GM20431 (cell line): ENCODE measurements around the gene TRIO.

Experiments
- in situ Hi-C: fragments of 300-500 bp; cut with MseI, MboI; formaldehyde crosslinking; loops from one replicate; pipeline ENCODE4 v1.15.0; 2020; ENCODE audit warnings: low sequenced_read_pairs; ENCODE audit not compliant: unreplicated experiment

TRIO gene

GRCh38 chr5:14144586-14145434, 1.7 kb downstream of the TRIO start:
- in situ Hi-C loops, result no loop called here

GRCh38 chr5:14145435-14146334, 2.5 kb downstream of the TRIO start:
- in situ Hi-C loops, result no loop called here

GRCh38 chr5:14146725-14147124, 3.6 kb downstream of the TRIO start:
- in situ Hi-C loops, result no loop called here

GRCh38 chr5:14147210-14147609, 4.1 kb downstream of the TRIO start:
- in situ Hi-C loops, result no loop called here

GRCh38 chr5:14148483-14148882, 5.3 kb downstream of the TRIO start:
- in situ Hi-C loops, result no loop called here

GRCh38 chr5:14148890-14149671, 5.9 kb downstream of the TRIO start:
- in situ Hi-C loops, result no loop called here

- in situ Hi-C loops, result no loop called here
These were observed 6.6 kb downstream of the TRIO start for GRCh38 chr5:14149672-14150274.

GRCh38 chr5:14151416-14151815, 8.3 kb downstream of the TRIO start:
- in situ Hi-C loops, result no loop called here

GRCh38 chr5:14153071-14153864, 10.1 kb downstream of the TRIO start:
- in situ Hi-C loops, result no loop called here

- in situ Hi-C loops, result no loop called here
These were observed 11.0 kb downstream of the TRIO start for GRCh38 chr5:14153932-14154731.

GRCh38 chr5:14155075-14155474, 11.9 kb downstream of the TRIO start:
- in situ Hi-C loops, result no loop called here

- in situ Hi-C loops, result no loop called here
These were observed 12.6 kb downstream of the TRIO start for GRCh38 chr5:14155739-14156138.

GRCh38 chr5:14156290-14156649, 13.1 kb downstream of the TRIO start:
- in situ Hi-C loops, result no loop called here

- in situ Hi-C loops, result no loop called here
These were observed 13.7 kb downstream of the TRIO start for GRCh38 chr5:14156650-14157492.

GRCh38 chr5:14157493-14157782, 14.3 kb downstream of the TRIO start:
- in situ Hi-C loops, result no loop called here

- in situ Hi-C loops, result no loop called here
These were observed 15.9 kb downstream of the TRIO start for GRCh38 chr5:14158890-14159666.
